HG03039 (cell line): Measurements from ENCODE around the gene FRA10AC1.

Experiments
- ATAC-seq: cut with Tn5 transposase; IDR thresholded peaks from one replicate; pipeline ENCODE4 v1.9.1; 2021; ENCODE audit warnings: mild to moderate bottlenecking, moderate library complexity; ENCODE audit not compliant: unreplicated experiment

Gene FRA10AC1

DNA sequence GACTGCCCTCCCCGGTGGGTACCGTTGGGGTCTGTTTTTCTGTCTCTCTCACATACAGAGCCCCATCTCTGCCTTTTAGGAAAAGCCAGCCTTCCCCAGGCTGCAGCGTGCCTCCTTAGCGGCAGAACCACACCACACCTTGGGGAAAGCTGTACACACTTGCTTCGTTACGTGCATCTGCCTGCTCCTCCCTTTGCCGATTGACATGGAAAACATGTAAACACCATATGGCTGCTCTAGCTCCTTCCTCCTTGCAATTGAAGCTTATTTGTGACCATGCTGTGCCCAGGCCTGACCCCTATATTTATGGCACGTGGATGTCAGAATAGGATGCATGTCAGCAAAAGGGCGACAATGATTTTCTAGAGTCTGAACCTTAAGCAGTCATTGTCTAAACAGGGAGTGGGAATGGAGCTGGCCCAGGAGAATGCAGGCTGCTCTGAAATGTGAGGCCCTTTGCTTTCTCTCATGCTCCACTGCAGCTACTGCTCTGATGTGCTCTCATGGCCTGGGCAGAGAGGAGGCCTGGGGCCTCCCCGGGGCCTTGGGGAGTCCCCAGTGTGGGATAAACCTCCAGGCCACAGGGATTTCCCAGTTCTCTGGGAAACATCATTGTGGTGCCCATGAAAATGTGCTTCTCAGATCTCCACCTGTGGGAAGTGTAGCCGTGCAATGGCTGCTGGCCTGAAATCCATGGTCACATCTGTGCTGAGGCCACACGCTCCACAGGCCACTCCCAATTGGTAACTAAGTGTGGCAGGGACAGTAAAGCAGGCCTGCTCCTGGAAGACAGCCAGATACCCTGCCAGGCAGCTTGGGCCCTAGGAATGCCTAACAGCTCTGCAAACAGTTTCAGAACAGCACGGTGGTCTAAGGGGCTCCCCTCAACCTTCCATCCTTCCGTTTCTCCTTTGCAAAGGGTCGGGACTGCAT, 71.5 kb downstream of the FRA10AC1 start:
- ATAC-seq = no peak

- no peak for ATAC-seq
Measured at GRCh38 chr10:93629647-93630305, 72.6 kb downstream of the FRA10AC1 start.

DNA sequence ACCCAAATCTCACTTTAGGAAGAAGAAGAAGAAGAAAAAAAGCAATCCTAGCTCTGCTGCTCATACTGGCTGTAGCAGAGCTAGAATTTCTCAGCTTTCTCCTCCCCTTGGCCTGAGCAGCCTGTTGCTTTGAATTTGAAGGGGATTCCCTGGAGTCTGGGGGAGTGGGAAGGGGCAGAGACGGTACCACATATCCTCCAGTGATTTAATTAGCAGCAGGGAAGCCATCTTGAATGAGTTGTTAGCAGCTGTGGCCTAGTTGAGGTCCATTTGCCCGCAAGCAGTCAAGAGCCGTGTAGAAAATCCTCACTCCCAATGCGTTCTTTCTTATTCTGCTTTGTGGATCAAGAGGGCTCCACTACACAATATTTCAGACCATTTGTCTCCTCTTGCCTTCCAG, 73.5 kb downstream of the FRA10AC1 start:
- no peak for ATAC-seq

- no peak for ATAC-seq
Measured at GRCh38 chr10:93622942-93623341, 79.5 kb downstream of the FRA10AC1 start.

DNA sequence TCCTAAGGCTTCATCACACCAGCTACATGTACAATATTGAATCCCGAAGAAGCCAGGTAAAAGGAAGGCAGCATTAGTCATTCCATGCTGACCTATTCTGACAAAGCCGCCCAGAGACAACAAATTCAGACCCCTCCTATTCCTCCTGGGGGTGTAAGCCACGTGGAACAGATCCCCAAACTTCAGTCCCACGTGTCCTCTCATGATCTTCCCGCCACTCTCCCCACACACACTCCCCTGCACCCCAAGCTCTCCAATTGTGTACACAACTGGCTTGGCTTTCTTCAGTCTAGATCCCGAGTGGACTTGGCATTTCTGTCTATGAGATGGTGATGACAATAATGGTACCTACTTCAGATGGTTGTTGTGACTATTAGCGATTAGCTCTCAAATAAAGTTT, 81.5 kb downstream of the FRA10AC1 start:
- ATAC-seq = no peak
